H9 (cell line): Measurements from ENCODE around the gene MSN. TPM values are rescaled to one million over a fixed set of nuclear protein-coding genes. Genes with fewer than 3 reads are reported as not detected.

ENCODE experiments used
- DNase-seq: peaks from one replicate; pipeline ENCODE4 v3.0.0-alpha.2; 2017
- H2AFZ ChIP-seq: one replicate; pipeline ENCODE4 v1.6.1; 2013; ENCODE audit warnings: mild to moderate bottlenecking, low read length, control low read depth, moderate library complexity
- H2AK5ac ChIP-seq: 2 replicates; pipeline ENCODE4 v1.6.1; 2013; ENCODE audit warnings: low read length, control low read depth, mixed read lengths; ENCODE audit not compliant: insufficient read length
- H2BK120ac ChIP-seq: one replicate; pipeline ENCODE4 v1.6.1; 2013; ENCODE audit warnings: low read depth, mild to moderate bottlenecking, low read length, control low read depth, inconsistent platforms; ENCODE audit not compliant: poor library complexity, severe bottlenecking
- H2BK12ac ChIP-seq: 2 replicates; pipeline ENCODE4 v1.6.1; 2013; ENCODE audit warnings: low read length, control low read depth, mixed read lengths, low read depth; ENCODE audit not compliant: insufficient read length
- H2BK15ac ChIP-seq: 2 replicates; pipeline ENCODE4 v1.6.1; 2013; ENCODE audit warnings: low read depth, low read length, control low read depth
- H2BK20ac ChIP-seq: one replicate; pipeline ENCODE4 v1.6.1; 2013; ENCODE audit warnings: low read depth, mild to moderate bottlenecking, low read length, control low read depth, inconsistent platforms; ENCODE audit not compliant: poor library complexity, severe bottlenecking
- H2BK5ac ChIP-seq: 2 replicates; pipeline ENCODE4 v1.6.1; 2013; ENCODE audit warnings: low read length, control low read depth, mixed read lengths; ENCODE audit not compliant: insufficient read length
- H3K14ac ChIP-seq: 2 replicates; pipeline ENCODE4 v1.6.1; 2013; ENCODE audit warnings: low read length, control low read depth; ENCODE audit not compliant: insufficient read depth
- H3K18ac ChIP-seq: 2 replicates; pipeline ENCODE4 v1.6.1; 2013; ENCODE audit warnings: low read depth, mild to moderate bottlenecking, mixed read lengths, low read length, control low read depth; ENCODE audit not compliant: insufficient read length
- H3K23ac ChIP-seq: 2 replicates; pipeline ENCODE4 v1.6.1; 2013; ENCODE audit warnings: low read length, control low read depth, mixed read lengths, low read depth; ENCODE audit not compliant: insufficient read length
- H3K23me2 ChIP-seq: 2 replicates; pipeline ENCODE4 v1.6.1; 2013; ENCODE audit warnings: low read depth, mild to moderate bottlenecking, mixed read lengths, low read length, control low read depth; ENCODE audit not compliant: insufficient read length, poor library complexity, severe bottlenecking
- H3K27ac ChIP-seq: 2 replicates; pipeline ENCODE4 v1.5.1; 2013; ENCODE audit warnings: low read length, control low read depth, mixed read lengths, low read depth; ENCODE audit not compliant: insufficient read length
- H3K27me3 ChIP-seq: 2 replicates; pipeline ENCODE4 v1.6.1; 2013; ENCODE audit warnings: low read length, control low read depth, inconsistent platforms; ENCODE audit not compliant: insufficient read depth
- H3K4ac ChIP-seq: 2 replicates; pipeline ENCODE4 v1.6.1; 2013; ENCODE audit warnings: low read depth, mild to moderate bottlenecking, control low read depth, inconsistent platforms, low read length, moderate library complexity
- H3K4me1 ChIP-seq: 2 replicates; pipeline ENCODE4 v1.6.1; 2013; ENCODE audit warnings: low read length, control low read depth, inconsistent platforms; ENCODE audit not compliant: insufficient read depth
- H3K4me2 ChIP-seq: 2 replicates; pipeline ENCODE4 v1.6.1; 2013; ENCODE audit warnings: low read length, control low read depth, mixed read lengths; ENCODE audit not compliant: insufficient read length, insufficient read depth
- H3K56ac ChIP-seq: 2 replicates; pipeline ENCODE4 v1.6.1; 2013; ENCODE audit warnings: low read depth, mild to moderate bottlenecking, mixed read lengths, low read length, control low read depth; ENCODE audit not compliant: insufficient read length
- H3K79me1 ChIP-seq: 2 replicates; pipeline ENCODE4 v1.6.1; 2013; ENCODE audit warnings: low read depth, mild to moderate bottlenecking, moderate library complexity, low read length, control low read depth, inconsistent platforms; ENCODE audit not compliant: insufficient read depth, poor library complexity, severe bottlenecking
- H3K79me2 ChIP-seq: 2 replicates; pipeline ENCODE4 v1.6.1; 2013; ENCODE audit warnings: low read length, control low read depth, inconsistent platforms; ENCODE audit not compliant: insufficient read depth
- H3K9ac ChIP-seq: 2 replicates; pipeline ENCODE4 v1.6.1; 2013; ENCODE audit warnings: low read length, control low read depth, mixed read lengths; ENCODE audit not compliant: insufficient read length; ENCODE audit errors: extremely low read depth
- H3K9me3 ChIP-seq: one replicate; pipeline ENCODE4 v1.6.1; 2013; ENCODE audit warnings: low read depth, low read length, inconsistent platforms; ENCODE audit not compliant: control insufficient read depth
- H3T11ph ChIP-seq: one replicate; pipeline ENCODE4 v1.6.1; 2013; ENCODE audit warnings: mild to moderate bottlenecking, low read length, control low read depth, inconsistent platforms
- H4K20me1 ChIP-seq: one replicate; pipeline ENCODE4 v1.6.1; 2013; ENCODE audit not compliant: control insufficient read depth, insufficient read length, insufficient read depth
- H4K5ac ChIP-seq: 2 replicates; pipeline ENCODE4 v1.6.1; 2013; ENCODE audit warnings: low read depth, mild to moderate bottlenecking, mixed read lengths, low read length, control low read depth; ENCODE audit not compliant: insufficient read length
- H4K8ac ChIP-seq: replicated peaks from 2 replicates; pipeline ENCODE4 v1.6.1; 2013; ENCODE audit warnings: low read length, control low read depth, mixed read lengths, low read depth; ENCODE audit not compliant: insufficient read length
- H4K91ac ChIP-seq: 2 replicates; pipeline ENCODE4 v1.6.1; 2013; ENCODE audit warnings: low read depth, mild to moderate bottlenecking, moderate library complexity, mixed read lengths, low read length, control low read depth; ENCODE audit not compliant: insufficient read length
- H3K27ac Mint-ChIP-seq, 3 experiments: 2 replicates in 2 of 3; 3 replicates in 1 of 3; pipeline ENCODE4 v1.8.0; 2020 to 2021; ENCODE audit warnings: mixed read lengths in 3 of 3, mild to moderate bottlenecking in 1 of 3, moderate library complexity in 1 of 3
- H3K27me3 Mint-ChIP-seq: 2 replicates; pipeline ENCODE4 v1.8.0; 2021; ENCODE audit warnings: low read depth, mild to moderate bottlenecking, moderate library complexity, mixed read lengths
- H3K36me3 Mint-ChIP-seq, 3 experiments: 2 replicates in 2 of 3; 3 replicates in 1 of 3; pipeline ENCODE4 v1.8.0; 2020 to 2021; ENCODE audit warnings: low read depth in 3 of 3, mixed read lengths in 3 of 3; ENCODE audit not compliant: insufficient read depth in 1 of 3
- H3K4me1 Mint-ChIP-seq, 2 experiments: 2 replicates each; pipeline ENCODE4 v1.8.0; 2020; ENCODE audit warnings: mixed read lengths in 2 of 2
- H3K4me3 Mint-ChIP-seq, 2 experiments: 2 replicates in 1 of 2; 3 replicates in 1 of 2; pipeline ENCODE4 v1.8.0; 2020 to 2021; ENCODE audit warnings: mild to moderate bottlenecking in 2 of 2, mixed read lengths in 2 of 2, moderate library complexity in 1 of 2
- H3K9me3 Mint-ChIP-seq, 2 experiments: 2 replicates in 1 of 2; 3 replicates in 1 of 2; pipeline ENCODE4 v1.8.0; 2020; ENCODE audit warnings: mild to moderate bottlenecking in 2 of 2, mixed read lengths in 2 of 2, moderate library complexity in 1 of 2
- CTCF ChIP-seq: fragments of 200-600 bp; sonication (generic); conservative IDR thresholded peaks from 3 replicates; pipeline ENCODE4 v1.8.0; 2021; ENCODE audit warnings: antibody characterized with exemption, mild to moderate bottlenecking
- WGBS: extraction: QIAGEN DNeasy Blood & Tissue Kit; methylation state at CpG from one replicate; pipeline ENCODE4 v1.1.7; 2013; ENCODE audit warnings: missing lambda C conversion rate, low lambda C conversion rate, mixed read lengths; ENCODE audit not compliant: insufficient read length; ENCODE audit errors: extremely low coverage; 5-methylcytosine and 5-hydroxymethylcytosine counted together
- total RNA-seq: library from RNA; stranded (reverse); gene quantifications from 2 replicates; pipeline ENCODE4 v1.2.1, GENCODE V29; 2021

MSN gene
- total RNA-seq, 1 experiment from 2014 or later = 126 TPM

GRCh38 chrX:65706041-65706828 is 38.8 kb downstream of the MSN start:
- no peak overlapping the region for H3K4me3 Mint-ChIP-seq
- no peak overlapping the region for H2AFZ ChIP-seq
- no peak for TF ChIP-seq CTCF

More at GRCh38 chrX:65706041-65706828, 38.8 kb downstream of the MSN start:
- H2AK5ac ChIP-seq = no peak overlapping the region
- H3K27ac ChIP-seq = no peak overlapping the region
- no peak overlapping the region for H3K14ac ChIP-seq
- no peak overlapping the region for H3K18ac ChIP-seq
- no peak overlapping the region for H2BK20ac ChIP-seq
- H3K9ac ChIP-seq = no peak overlapping the region
- no peak overlapping the region for H3T11ph ChIP-seq
- H3K4me2 ChIP-seq = no peak overlapping the region
- no peak overlapping the region for H4K8ac ChIP-seq
- H3K79me1 ChIP-seq = no peaks in the 10 kb centered on the region
- no peak overlapping the region for H2BK5ac ChIP-seq
- H4K20me1 ChIP-seq = no peaks in the 10 kb centered on the region
- H3K9me3 Mint-ChIP-seq = peaks cover 55 to 56% of the 10 kb centered on the region in 2 experiments
- H3K9me3 ChIP-seq = peaks cover 49% of the 10 kb centered on the region
- no peak overlapping the region for H2BK12ac ChIP-seq
- H3K23me2 ChIP-seq = no peaks in the 10 kb centered on the region
- H3K4ac ChIP-seq = no peak overlapping the region
- DNase-seq = no peak
- H3K27ac Mint-ChIP-seq = no peak overlapping the region
- WGBS = no CpG with 5 or more reads among the region's 5 CpGs
- H3K27me3 Mint-ChIP-seq = no peaks in the 10 kb centered on the region
- peaks cover 8 to 21% (median 13%) of the 10 kb centered on the region in 3 experiments; a peak in 6 of 7 replicates for H3K36me3 Mint-ChIP-seq
- H4K5ac ChIP-seq = no peak overlapping the region
- no peak overlapping the region for H3K56ac ChIP-seq
- H3K4me1 Mint-ChIP-seq = peaks cover 21 to 25% of the 10 kb centered on the region in 2 experiments
- H3K4me1 ChIP-seq = peaks cover 3% of the 10 kb centered on the region; the same call in 1 of the 2 replicates
- no peak overlapping the region for H2BK120ac ChIP-seq
- H3K23ac ChIP-seq = no peak overlapping the region
- H3K79me2 ChIP-seq = peaks cover 1% of the 10 kb centered on the region; the same call in 1 of the 2 replicates
- H2BK15ac ChIP-seq = no peak overlapping the region
- H3K27me3 ChIP-seq = no peaks in the 10 kb centered on the region
- no peak overlapping the region for H4K91ac ChIP-seq
